GM18909 (cell line): ENCODE measurements around the gene YBEY.
"Not testable (repeated sequence)": the region's sequence is repeated elsewhere in the genome, so short reads cannot be mapped to it uniquely, and the experiment has no call there.

Experiments used
- ATAC-seq: cut with Tn5 transposase; IDR thresholded peaks from one replicate; pipeline ENCODE4 v1.9.1; 2021; ENCODE audit warnings: mild to moderate bottlenecking; ENCODE audit not compliant: unreplicated experiment, poor library complexity

The YBEY gene

GRCh38 chr21:46297338-46298271, 11.5 kb downstream of the YBEY start:
- no peak for ATAC-seq

- no peak for ATAC-seq
Measured at GRCh38 chr21:46299167-46299566, 13.0 kb downstream of the YBEY start.

DNA sequence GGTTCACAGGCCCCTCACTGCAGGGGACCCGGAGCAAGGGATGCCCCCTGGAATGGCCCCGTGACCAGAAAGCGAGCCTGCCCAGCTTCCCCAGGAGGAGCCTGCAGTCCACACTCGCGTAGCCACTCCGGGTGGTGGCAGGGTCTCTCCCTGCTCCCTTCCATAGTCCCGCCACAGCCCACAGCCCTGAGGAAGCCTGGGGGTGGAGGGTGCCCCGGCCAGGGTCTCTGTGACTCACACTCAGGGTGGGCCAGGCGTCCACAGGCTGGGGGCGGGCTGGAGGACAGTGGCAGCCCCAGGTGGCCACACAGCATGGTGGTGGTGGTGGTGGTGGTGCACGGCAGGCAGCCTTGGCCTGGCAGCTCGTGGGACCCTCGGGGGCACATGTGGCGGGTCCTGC, 15.6 kb downstream of the YBEY start:
- no peak for ATAC-seq

DNA sequence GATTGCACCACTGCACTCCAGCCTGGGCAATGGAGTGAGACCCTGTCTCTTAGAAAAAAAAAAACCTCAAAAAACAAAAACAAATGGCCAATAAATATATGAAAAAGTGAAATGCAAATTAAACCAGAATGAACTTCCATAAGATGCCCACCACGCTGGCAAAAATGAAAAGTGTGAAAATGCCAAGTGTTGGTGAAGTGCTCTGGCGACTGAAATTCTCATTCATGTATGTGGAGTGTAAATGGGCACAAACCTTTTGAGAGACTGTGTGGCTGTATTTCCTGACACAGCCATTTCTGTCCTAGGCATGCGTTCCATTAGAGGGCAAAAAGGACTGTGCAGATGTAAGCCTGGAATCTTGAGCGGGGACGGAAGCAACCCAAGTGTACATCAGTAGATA, 18.3 kb downstream of the YBEY start:
- no peak for ATAC-seq

- no peak for ATAC-seq
Measured at GRCh38 chr21:46304955-46305354, 18.8 kb downstream of the YBEY start.

DNA sequence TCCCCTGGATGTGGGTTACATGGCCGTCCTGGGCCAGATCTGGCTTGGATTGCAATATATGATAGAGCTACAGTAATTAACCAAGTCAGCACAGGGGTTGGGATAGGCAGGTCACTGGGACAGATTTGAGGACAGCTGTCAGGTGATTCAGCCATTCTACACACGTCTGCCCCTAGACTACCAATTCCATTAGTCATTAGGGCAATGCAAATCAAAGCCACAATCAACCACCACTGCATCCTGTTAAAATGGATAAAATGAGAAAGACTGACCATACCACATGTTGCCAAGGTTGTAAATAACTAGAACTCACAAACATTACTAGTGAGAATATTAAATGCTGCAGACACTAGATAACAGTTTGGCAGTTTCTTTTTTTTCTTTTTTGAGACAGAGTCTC, 21.5 kb downstream of the YBEY start:
- ATAC-seq = no peak

- ATAC-seq = no peak
Measured at GRCh38 chr21:46308431-46308830, 22.3 kb downstream of the YBEY start.

DNA sequence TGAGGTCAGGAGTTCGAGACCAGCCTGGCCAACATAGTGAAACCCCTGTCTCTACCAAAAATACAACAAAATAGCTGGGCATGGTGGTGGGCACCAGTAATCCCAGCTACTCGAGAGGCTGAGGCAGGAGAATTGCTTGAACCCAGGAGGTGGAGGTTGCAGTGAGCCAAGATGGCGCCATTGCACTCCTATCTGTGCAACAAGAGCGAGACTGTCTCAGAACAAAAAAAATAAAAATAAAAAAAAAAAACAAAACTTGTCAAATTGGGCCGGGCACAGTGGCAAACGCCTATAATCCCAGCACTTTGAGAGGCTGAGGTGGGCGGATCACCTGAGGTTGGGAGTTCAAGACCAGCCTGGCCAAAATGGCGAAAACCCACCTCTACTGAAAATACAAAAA, 24.1 kb downstream of the YBEY start:
- not testable (repeated sequence) for ATAC-seq

- no peak for ATAC-seq
Measured at GRCh38 chr21:46311568-46311967, 25.4 kb downstream of the YBEY start.

GRCh38 chr21:46312949-46313348, 26.8 kb downstream of the YBEY start:
- no peak for ATAC-seq

GRCh38 chr21:46314441-46315020, 28.4 kb downstream of the YBEY start:
- no peak for ATAC-seq

- ATAC-seq = no peak
Measured at GRCh38 chr21:46316708-46317324, 30.7 kb downstream of the YBEY start.

DNA sequence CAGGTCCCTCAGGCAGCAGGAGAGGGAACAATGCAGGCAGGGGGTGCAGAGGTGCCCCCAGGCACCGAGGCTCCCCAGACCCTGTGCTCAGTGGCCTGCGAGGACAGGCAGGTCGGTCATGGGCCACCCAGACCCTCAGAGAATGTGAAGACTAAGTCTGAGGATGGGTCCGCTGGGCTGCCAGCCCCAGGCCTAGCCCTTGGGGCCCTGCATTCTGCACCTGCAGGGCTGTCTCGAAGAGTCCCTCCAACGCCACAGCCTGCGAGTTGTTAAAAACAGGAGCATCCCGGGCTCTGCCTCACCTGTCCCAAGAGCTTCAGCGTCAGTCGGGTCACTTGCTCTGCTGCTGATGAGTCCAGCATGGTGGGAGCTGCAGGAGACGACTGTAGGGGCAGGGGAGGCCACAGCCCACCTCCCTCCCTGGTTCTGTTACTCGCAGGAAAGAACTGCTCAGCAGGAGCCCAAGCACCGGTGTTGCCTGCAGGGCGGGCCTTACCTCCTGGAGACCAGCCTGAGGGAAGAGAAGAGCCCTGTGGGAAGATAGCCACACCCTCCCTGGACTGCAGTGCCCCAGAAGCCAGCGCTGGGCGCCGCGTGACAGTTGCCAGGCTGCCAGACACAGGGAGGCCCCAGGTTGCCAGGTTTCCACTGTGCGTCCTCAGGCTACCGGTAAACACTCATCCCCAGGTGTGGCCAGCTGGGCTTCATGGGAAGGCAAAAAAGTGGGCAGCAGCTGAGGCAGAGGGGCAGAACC, 31.7 kb downstream of the YBEY start:
- ATAC-seq = no peak

DNA sequence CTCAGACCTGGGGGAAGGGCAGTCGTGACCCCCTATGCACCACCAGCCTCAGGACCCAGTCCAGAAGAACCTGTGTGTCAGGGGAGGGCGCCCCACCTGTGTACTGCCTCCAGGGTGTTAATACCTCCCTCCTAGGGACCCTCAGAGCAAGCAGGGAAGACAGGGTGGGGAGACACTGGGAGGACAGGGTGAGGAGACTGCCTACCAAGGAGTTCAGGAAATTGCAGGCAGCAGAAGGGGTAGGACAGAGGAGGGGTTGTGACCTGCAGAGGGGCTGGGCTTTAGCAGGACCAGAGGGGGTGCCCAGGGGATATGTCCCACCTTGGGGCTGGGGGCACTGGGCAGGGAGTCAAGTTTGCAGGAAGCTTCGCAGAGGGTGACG, 32.3 kb downstream of the YBEY start:
- no peak for ATAC-seq

- no peak for ATAC-seq
Measured at GRCh38 chr21:46319186-46319585, 33.0 kb downstream of the YBEY start.

- no peak for ATAC-seq
Measured at GRCh38 chr21:46320331-46320801, 34.2 kb downstream of the YBEY start.

GRCh38 chr21:46322351-46323226, 36.4 kb downstream of the YBEY start:
- ATAC-seq = no peak

DNA sequence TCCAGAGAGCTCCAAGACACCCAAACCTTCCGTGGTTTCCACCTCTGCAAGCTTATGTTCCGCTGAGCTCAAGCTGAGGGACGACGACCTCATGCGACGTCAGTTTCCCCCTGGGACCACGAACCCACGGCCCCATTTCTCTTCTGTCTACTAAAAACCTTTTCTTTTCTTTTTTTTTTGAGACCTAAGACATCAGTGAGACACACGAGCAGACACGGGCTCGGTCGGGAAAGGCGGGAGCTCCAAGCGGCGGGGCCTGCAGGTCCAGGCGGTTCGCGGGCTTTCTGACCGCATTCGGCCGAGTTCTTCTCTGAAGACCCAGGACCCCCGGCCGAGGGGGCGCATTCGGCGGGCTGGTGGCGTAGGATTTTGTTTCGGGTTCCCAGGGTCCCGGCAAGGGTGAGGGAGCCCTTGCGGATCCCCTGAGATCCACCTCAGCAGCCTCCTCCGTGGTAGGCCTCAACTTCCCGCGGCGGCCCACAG, 37.1 kb downstream of the YBEY start:
- ATAC-seq = no peak

DNA sequence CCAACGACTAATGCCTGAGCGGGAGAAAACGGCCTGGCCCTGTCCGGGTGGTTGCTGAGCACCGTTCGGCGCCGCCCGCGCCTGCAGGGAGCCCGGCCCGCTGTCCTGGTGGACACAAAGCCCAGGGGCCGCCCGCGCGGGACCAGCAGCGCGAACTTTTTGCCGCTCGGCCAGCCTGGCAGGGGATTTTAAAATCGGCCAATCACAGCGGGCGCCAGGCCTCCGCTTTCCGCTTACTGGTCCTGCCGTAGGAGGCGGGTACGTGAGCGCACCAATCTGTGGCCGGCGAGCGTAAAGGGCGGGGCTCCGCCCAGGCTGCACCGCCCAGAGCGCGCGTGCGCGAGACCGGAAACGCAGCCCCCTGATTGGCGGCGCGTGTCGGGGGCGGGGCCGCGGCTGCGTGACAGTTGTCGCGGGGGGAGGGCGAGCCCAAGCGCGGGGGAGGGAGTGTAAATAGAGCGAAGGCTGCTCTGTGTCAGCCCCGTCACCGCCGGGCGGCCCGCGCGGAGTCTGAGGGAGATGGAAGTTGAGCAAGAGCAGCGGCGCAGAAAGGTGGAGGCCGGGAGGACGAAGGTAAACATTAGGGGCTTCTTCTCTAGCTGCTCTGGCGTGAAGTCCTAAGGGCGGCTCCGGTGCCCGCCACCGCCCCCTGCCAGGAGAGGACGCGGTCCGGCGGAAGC, 37.7 kb downstream of the YBEY start, which contains the start of the genes C21orf58 and PCNT:
Gene C21orf58 (minus strand): TSS at position 161 of the 680 bp plus-strand sequence. CDS start 1,132 bp downstream, outside the sequence.
Gene PCNT (plus strand): TSS at position 447 of the 680 bp plus-strand sequence. CDS start 73 bp downstream, at position 520.
- ATAC-seq = peak; percentile 81
